Gastrocnemius medialis (tissue), 4 donors: ENCODE measurements around the gene UBR4.

Experiments
- CTCF ChIP-seq, 5 experiments: fragments of 450-650 bp in 3 of 5; fragments of 200-600 bp in 2 of 5; sonication (generic) in 2 of 5; IDR thresholded peaks in 4 of 5; conservative IDR thresholded peaks in 1 of 5; 1 replicate in 4 of 5; 2 replicates in 1 of 5; pipeline ENCODE4 v1.5.1; 2016 to 2019; ENCODE audit warnings: antibody characterized with exemption in 5 of 5, mild to moderate bottlenecking in 3 of 5, moderate library complexity in 3 of 5
- POLR2A ChIP-seq, 2 donors: fragments of 450-650 bp; IDR thresholded peaks; one replicate each; pipeline ENCODE4 v1.6.1; 2017; ENCODE audit warnings: antibody characterized with exemption in 2 of 2, mild to moderate bottlenecking in 2 of 2, moderate library complexity in 2 of 2

- TF ChIP-seq POLR2A (IDR thresholded peaks at IDR 0.05) (no peak), CTCF (IDR thresholded peaks at IDR 0.05 in 4 of 5, conservative IDR thresholded peaks at IDR 0.05 in 1 of 5) (no peak)
These were observed 10.2 kb upstream of the UBR4 start for GRCh38 chr1:19220080-19220846.
